ENCODE measurements around the gene ACIN1. TPM values are rescaled to one million over a fixed set of nuclear protein-coding genes. Genes with fewer than 3 reads are reported as not detected.

ACIN1 gene
- total and polyA plus RNA-seq, 2 of the 13 experiments (the other 11 are each of a cell fraction or from before 2014, with no cell fraction given) = 165 to 183 TPM

DNA sequence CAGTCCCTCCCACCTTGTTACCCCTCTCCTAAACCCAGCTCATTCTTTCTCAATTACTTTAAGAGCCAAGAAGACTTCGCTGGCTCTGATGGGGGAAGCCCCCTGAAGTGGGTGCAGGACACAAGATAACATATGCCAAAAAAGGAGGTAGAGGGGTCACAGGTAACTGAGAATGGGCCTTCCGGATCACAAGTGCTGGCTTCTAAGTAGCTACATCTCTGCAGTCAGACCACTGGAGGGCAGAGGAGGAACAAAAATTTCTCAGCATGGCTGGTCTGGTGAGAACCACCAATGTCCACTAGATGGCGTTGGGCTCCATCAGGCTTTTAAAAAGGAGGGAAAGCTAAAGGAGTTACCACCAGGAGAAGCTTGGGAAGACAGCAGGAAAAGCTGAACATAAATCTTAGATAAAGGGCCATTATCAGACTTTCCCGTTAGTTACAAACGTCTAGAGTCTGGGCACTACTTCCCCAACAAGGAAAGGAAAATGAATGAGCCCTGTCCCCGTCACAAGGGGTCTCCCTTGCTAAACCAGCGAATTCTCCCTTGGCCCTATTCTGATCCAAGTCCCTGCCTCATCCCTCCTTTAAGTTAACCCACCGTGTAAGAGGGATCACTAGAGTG is 26.0 kb downstream of the ACIN1 start (continued):
- TF ChIP-seq ZNF33A (CRISPR knock-in tag; IDR thresholded peaks at IDR 0.05; ENCODE audit: borderline replicate concordance) = no peak
- no peak for TF ChIP-seq ZNF562 (CRISPR knock-in tag; IDR thresholded peaks at IDR 0.05; ENCODE audit: borderline replicate concordance)
- TF ChIP-seq ZNF678 (CRISPR knock-in tag; IDR thresholded peaks at IDR 0.05) = no peak
- no peak for TF ChIP-seq ZBTB8A (CRISPR knock-in tag; IDR thresholded peaks at IDR 0.05; ENCODE audit: borderline replicate concordance, low read depth)
- TF ChIP-seq SSRP1 (CRISPR knock-in tag; IDR thresholded peaks at IDR 0.05) = no peak
- TF ChIP-seq HOXD1 (CRISPR knock-in tag; IDR thresholded peaks at IDR 0.05) = no peak
- TF ChIP-seq, protein P1, sequence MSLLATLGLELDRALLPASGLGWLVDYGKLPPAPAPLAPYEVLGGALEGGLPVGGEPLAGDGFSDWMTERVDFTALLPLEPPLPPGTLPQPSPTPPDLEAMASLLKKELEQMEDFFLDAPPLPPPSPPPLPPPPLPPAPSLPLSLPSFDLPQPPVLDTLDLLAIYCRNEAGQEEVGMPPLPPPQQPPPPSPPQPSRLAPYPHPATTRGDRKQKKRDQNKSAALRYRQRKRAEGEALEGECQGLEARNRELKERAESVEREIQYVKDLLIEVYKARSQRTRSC (CRISPR knock-in tag; IDR thresholded peaks at IDR 0.05; ENCODE audit: low read depth) = no peak; the same call in 1 of the 2 replicates
- no peak for TF ChIP-seq GTF2F1 (IDR thresholded peaks at IDR 0.05; ENCODE audit: low read length)
- 0 out of 2 replicates have a peak, but pooled peaks have one; percentile 49 for TF ChIP-seq ZMYM4 (CRISPR knock-in tag; IDR thresholded peaks at IDR 0.05)
- no peak for TF ChIP-seq JUND (CRISPR knock-in tag; IDR thresholded peaks at IDR 0.05)
- no peak for TF ChIP-seq ZNF280D (CRISPR knock-in tag; IDR thresholded peaks at IDR 0.05)
- no peak for TF ChIP-seq ZNF670 (CRISPR knock-in tag; IDR thresholded peaks at IDR 0.05; ENCODE audit: borderline replicate concordance)
- 0 out of 2 replicates have a peak, but pooled peaks have one; percentile 32 for TF ChIP-seq MAF1 (CRISPR knock-in tag; IDR thresholded peaks at IDR 0.05; ENCODE audit: borderline replicate concordance)
- no peak for TF ChIP-seq CBX1 (IDR thresholded peaks at IDR 0.05; ENCODE audit: low read depth)
- no peak for TF ChIP-seq ELF4 (CRISPR knock-in tag; IDR thresholded peaks at IDR 0.05; ENCODE audit: borderline replicate concordance)
- peak; percentile 81; the same call in 1 of the 2 replicates for TF ChIP-seq ZNF264 (CRISPR knock-in tag; IDR thresholded peaks at IDR 0.05)
- TF ChIP-seq EHMT2 (IDR thresholded peaks at IDR 0.05; ENCODE audit: borderline replicate concordance, low read depth, low read length) = no peak
- no peak; the same call in 1 of the 2 replicates for TF ChIP-seq RFXAP (CRISPR knock-in tag; IDR thresholded peaks at IDR 0.05; ENCODE audit: borderline replicate concordance)
- no peak for TF ChIP-seq ZNF326 (CRISPR knock-in tag; IDR thresholded peaks at IDR 0.05; ENCODE audit: borderline replicate concordance)
- no peak for TF ChIP-seq CEBPB (IDR thresholded peaks at IDR 0.05; ENCODE audit: borderline replicate concordance, low read depth, low read length)
- peak; percentile 79; the same call in 1 of the 2 replicates for TF ChIP-seq ZIK1 (CRISPR knock-in tag; IDR thresholded peaks at IDR 0.05; ENCODE audit: borderline replicate concordance, low read depth)
- peak; percentile 86; the same call in 1 of the 2 replicates for TF ChIP-seq IRF2 (CRISPR knock-in tag; IDR thresholded peaks at IDR 0.05)
- no peak for TF ChIP-seq ZNF563 (CRISPR knock-in tag; IDR thresholded peaks at IDR 0.05)
- no peak for TF ChIP-seq ZNF607 (CRISPR knock-in tag; IDR thresholded peaks at IDR 0.05; ENCODE audit: borderline replicate concordance)
- TF ChIP-seq SMC3 (IDR thresholded peaks at IDR 0.05; ENCODE audit: low read length) = peak; percentile 99
- 0 out of 2 replicates have a peak, but pooled peaks have one; percentile 34 for TF ChIP-seq KMT2B (CRISPR knock-in tag; IDR thresholded peaks at IDR 0.05)
- TF ChIP-seq DMAP1 (CRISPR knock-in tag; IDR thresholded peaks at IDR 0.05) = no peak

Measured in HepG2 (cell line).